ENCODE results near the gene DCAKD. TPM values are rescaled to one million over a fixed set of nuclear protein-coding genes. Genes with fewer than 3 reads are reported as not detected.

DCAKD gene
- total and polyA plus RNA-seq, 10 of the 15 experiments (the other 5 are each of a cell fraction or from before 2014, with no cell fraction given), result 11.6 to 62.7 (median 38.3) TPM

- Histone ChIP-seq H3K9me3 (replicated peaks; ENCODE audit: control insufficient read depth, insufficient read depth, low read length) (no peaks in the 10 kb centered on the region), H4K20me1 (ENCODE audit: control insufficient read depth, insufficient read depth) (no peaks in the 10 kb centered on the region; the same call in none of the 2 replicates), H2AFZ (ENCODE audit: control insufficient read depth, low read depth, low read length) (peak overlapping the region; percentile 65), H3K27me3 (replicated peaks in 1 of 2; ENCODE audit: control insufficient read depth in 2 of 2, insufficient read depth in 2 of 2, low read length in 1 of 2) (peaks cover 0 to 6% of the 10 kb centered on the region in 2 experiments; a peak in 2 of 4 replicates), H3K4me1 (ENCODE audit: control insufficient read depth, insufficient read depth, low read length) (peaks cover 29% of the 10 kb centered on the region), H3K36me3 (ENCODE audit: control insufficient read depth in 2 of 2, insufficient read depth in 2 of 2, low read length in 1 of 2) (peaks cover 2 to 4% of the 10 kb centered on the region in 2 experiments; a peak in 3 of 4 replicates), H3K27ac (ENCODE audit: control insufficient read depth, insufficient read depth) (no peak overlapping the region), H3K4me3 (no peak overlapping the region), H3K9ac (ENCODE audit: control insufficient read depth, insufficient read depth, low read length) (no peak overlapping the region; the same call in 1 of the 2 replicates), H3K79me2 (ENCODE audit: control insufficient read depth, insufficient read depth, low read length) (no peaks in the 10 kb centered on the region), H3K4me2 (ENCODE audit: control insufficient read depth, insufficient read depth) (peak overlapping the region; percentile 92)
- 13% methylated on average over 57 of the region's 57 CpGs for WGBS (ENCODE audit: insufficient coverage, insufficient replicate concordance, low lambda C conversion rate, missing lambda C conversion rate)
- BruUV-seq (replicated peaks), result no TSS peak
- in situ Hi-C loops (cut with MboI) (loop anchor here (10.0 kb wide), 1 partner anchor 97 kb away; no protein-coding TSS in a partner anchor), intact Hi-C loops (cut with micrococcal nuclease; ENCODE audit: unreplicated experiment) (loop anchor here (1.0 to 5.0 kb wide), 5 partner anchors 27 to 244 kb away; partner anchors contain the start of genes C1QL1 and PLCD3)
- ChIA-PET CTCF (interaction anchor here (0.6 to 9.5 kb wide), 24 partner anchors 10 to 122 kb away, joined by 3 to 156 read pairs (median 6); partner anchors contain the start of genes ACBD4, GFAP, NMT1 and PLCD3), SMC1A (ENCODE audit: uncharacterized antibody, unreplicated experiment) (interaction anchor here (0.9 to 5.3 kb wide), 14 partner anchors 10 to 128 kb away, joined by 3 to 90 read pairs (median 5); partner anchors contain the start of gene EFTUD2), RAD21 (ENCODE audit: unreplicated experiment) (interaction anchor here (0.6 to 7.9 kb wide), 8 partner anchors 10 to 114 kb away, joined by 3 to 82 read pairs (median 4); no protein-coding TSS in a partner anchor), POLR2A (interaction anchor here (1.5 to 3.8 kb wide), 3 partner anchors 27 to 129 kb away, joined by 5 to 33 read pairs (median 10); no protein-coding TSS in a partner anchor)
- DNase-seq (ENCODE audit: low read depth, low spot score), result no peak
- FAIRE-seq, result no peak
- peak; percentile 86 for ATAC-seq
- TF ChIP-seq PML (IDR thresholded peaks at IDR 0.05; ENCODE audit: low read length) (no peak), KDM1A (IDR thresholded peaks at IDR 0.05; ENCODE audit: borderline replicate concordance) (no peak), PAX5 (IDR thresholded peaks at IDR 0.05; ENCODE audit: borderline replicate concordance, low read depth, low read length) (peak; percentile 58; the same call in 1 of the 2 replicates), RAD21 (IDR thresholded peaks at IDR 0.05; ENCODE audit: insufficient read depth, low read depth, low read length) (peak; percentile 74), ZNF687 (IDR thresholded peaks at IDR 0.05) (0 out of 2 replicates have a peak, but pooled peaks have one; percentile 63), RELB (IDR thresholded peaks at IDR 0.05; ENCODE audit: low read depth) (no peak), ZNF592 (IDR thresholded peaks at IDR 0.05) (peak; percentile 84; the same call in 1 of the 2 replicates), TARDBP (IDR thresholded peaks at IDR 0.05; ENCODE audit: borderline replicate concordance) (0 out of 2 replicates have a peak, but pooled peaks have one; percentile 9), NR2F1 (conservative IDR thresholded peaks at IDR 0.05) (peak; percentile 50; the same call in 1 of the 2 replicates), POLR2A (IDR thresholded peaks at IDR 0.05; ENCODE audit: low read depth, low read length) (peak; percentile 44; the same call in 1 of the 2 replicates), BACH1 (IDR thresholded peaks at IDR 0.05; ENCODE audit: borderline replicate concordance) (peak; percentile 61; the same call in 1 of the 2 replicates), MTA3 (IDR thresholded peaks at IDR 0.05; ENCODE audit: borderline replicate concordance, low read length) (no peak)
Measured at GRCh38 chr17:45021607-45022287, 29.7 kb downstream of the DCAKD start.
